Prostate gland (tissue), 2 donors: ENCODE data around the gene MYCT1.
"Not testable (repeated sequence)": the region's sequence is repeated elsewhere in the genome, so short reads cannot be mapped to it uniquely, and the experiment has no call there.

Experiments used
- CTCF ChIP-seq, 4 experiments: fragments of 200-600 bp in 2 of 4; fragments of 450-650 bp in 2 of 4; sonication (generic) in 2 of 4; IDR thresholded peaks; 1 replicate in 3 of 4; 2 replicates in 1 of 4; pipeline ENCODE4 v1.5.1; 2016 to 2019; ENCODE audit warnings: antibody characterized with exemption in 4 of 4, mild to moderate bottlenecking in 2 of 4, moderate library complexity in 2 of 4
- POLR2A ChIP-seq: fragments of 450-650 bp; IDR thresholded peaks from one replicate; pipeline ENCODE4 v1.6.1; 2016; ENCODE audit warnings: antibody characterized with exemption, mild to moderate bottlenecking
- POLR2AphosphoS5 ChIP-seq: sonication (generic); formaldehyde crosslinking; IDR thresholded peaks from one replicate; pipeline ENCODE4 v1.6.1; 2017; ENCODE audit warnings: antibody characterized with exemption

- not testable (repeated sequence) for TF ChIP-seq POLR2A; CTCF (IDR thresholded peaks at IDR 0.05); POLR2AphosphoS5
Observed at GRCh38 chr6:152682935-152683334, 14.8 kb upstream of the MYCT1 start.
